GM21526 (cell line): Measurements from ENCODE around the gene HSPA12A.

Experiments
- ATAC-seq: cut with Tn5 transposase; IDR thresholded peaks from one replicate; pipeline ENCODE4 v1.9.1; 2021; ENCODE audit warnings: moderate library complexity; ENCODE audit not compliant: unreplicated experiment, low FRiP score

HSPA12A gene

DNA sequence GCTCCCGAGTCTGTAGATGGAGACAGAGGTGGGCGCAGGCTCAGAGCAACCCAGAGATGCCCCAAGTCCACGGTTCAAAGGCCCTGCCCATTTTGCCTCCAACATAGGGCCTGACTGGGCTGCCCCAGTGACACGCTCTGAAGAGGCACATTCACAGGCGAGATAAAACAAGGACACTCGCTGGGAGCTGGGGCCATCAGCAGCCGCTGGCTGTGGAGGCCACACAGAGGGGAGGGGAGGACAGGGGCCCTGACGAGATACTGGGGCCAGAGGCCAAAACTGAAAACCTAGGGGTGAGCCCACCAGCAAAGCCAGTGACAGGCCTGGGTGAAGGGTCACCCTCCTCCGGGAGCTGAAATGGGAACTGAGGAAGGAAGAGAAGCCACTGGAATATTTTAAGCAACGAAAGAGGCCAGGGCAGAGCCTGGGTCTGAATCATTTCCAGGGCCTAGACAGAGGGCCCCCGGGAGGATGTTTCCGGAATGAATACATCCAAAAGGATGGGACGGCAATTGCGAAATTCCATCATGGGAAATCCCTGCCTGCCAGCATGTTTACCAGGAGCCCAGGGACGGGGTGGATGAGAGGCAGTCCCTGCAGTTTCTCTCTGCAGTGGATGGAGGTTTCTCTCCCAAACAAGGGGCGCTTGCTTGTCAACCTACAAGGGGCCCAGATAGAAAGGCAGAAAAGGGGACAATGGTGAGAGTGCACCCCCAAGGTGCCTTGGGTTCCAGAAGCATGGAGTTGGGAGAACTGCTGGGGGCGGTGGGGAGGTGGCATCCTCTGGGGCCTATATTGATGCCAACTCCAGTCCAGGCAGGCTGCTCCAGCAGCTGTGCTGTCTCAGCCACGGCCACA lies 29.0 kb upstream of the HSPA12A start:
- ATAC-seq = no peak

DNA sequence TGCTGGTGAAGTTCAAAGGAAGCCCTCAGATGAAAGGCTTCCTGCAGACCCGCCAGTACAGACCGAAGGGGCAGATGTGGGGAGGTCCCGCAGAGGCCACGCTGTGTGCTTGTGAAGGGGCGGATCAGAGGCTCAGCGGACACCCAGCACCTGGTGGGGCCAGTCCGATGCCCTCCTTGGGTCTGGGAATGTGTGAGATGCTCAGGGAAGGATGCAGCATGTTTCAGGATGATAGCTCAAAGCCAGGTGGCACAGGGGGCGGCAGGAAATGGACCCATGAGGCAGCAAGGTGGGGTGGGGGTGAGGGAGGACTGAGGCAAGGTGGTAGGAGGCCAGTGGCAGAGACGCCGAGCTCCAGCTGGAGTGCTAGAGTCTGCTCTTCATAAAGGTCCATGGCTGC lies 27.9 kb upstream of the HSPA12A start:
- no peak for ATAC-seq

DNA sequence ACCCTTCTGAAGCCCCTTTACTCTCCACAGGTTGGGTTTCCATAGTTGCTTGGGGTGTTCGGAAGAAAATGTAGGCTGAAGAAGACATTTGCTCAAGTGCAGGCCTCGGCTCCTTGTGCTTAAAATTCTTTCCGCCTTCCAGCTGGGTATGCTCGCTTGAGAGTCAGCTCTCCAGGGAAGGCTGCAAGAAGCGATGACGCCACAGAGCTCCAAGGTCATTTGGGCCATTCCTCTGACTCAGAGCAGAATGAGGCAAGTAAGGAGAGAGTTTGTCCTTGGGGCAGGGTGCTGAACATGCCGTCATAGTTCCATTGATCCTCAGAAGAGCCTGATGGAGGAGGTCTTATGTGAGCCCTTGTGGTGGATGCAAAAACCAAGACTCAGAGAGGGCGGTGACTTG lies 27.4 kb upstream of the HSPA12A start:
- no peak for ATAC-seq

DNA sequence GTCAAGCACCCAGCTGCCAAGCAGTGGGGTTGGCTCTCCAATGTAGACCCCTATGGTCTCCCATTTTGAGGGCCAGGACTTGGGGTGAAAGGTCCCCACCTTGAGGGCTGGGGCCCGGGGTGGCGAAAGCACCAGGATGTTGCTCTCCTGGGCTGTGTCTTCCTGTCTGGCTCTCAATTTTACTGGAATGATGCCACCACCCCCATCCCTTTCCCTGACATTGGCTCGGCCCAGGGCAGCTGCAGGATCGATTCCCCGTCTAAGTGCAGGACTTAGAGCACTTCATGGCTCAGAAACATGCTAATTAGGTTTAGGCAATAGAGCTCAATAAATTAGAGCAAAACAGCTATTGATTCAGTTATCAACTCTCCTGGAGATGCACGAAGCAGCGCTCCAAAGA lies 27.0 kb upstream of the HSPA12A start:
- no peak for ATAC-seq

DNA sequence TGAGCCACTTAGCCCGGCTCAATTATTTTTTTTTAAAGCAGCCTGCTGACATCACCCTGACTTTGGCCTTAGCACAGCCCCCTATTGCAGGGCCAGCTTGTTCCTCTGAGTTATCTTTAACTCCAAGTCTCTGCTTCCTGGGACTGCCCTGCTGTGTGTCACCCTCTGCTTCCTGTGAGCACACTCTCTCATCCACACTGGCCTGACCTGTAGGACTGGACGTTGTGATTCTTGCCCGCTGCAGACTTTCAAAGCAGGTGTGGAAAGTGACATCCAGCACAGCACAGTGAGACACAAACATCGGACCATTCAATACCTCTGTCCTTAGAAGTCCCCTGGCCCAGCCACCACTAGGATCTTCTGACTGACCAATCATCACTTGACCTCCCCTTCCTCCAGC lies 26.4 kb upstream of the HSPA12A start:
- no peak for ATAC-seq

DNA sequence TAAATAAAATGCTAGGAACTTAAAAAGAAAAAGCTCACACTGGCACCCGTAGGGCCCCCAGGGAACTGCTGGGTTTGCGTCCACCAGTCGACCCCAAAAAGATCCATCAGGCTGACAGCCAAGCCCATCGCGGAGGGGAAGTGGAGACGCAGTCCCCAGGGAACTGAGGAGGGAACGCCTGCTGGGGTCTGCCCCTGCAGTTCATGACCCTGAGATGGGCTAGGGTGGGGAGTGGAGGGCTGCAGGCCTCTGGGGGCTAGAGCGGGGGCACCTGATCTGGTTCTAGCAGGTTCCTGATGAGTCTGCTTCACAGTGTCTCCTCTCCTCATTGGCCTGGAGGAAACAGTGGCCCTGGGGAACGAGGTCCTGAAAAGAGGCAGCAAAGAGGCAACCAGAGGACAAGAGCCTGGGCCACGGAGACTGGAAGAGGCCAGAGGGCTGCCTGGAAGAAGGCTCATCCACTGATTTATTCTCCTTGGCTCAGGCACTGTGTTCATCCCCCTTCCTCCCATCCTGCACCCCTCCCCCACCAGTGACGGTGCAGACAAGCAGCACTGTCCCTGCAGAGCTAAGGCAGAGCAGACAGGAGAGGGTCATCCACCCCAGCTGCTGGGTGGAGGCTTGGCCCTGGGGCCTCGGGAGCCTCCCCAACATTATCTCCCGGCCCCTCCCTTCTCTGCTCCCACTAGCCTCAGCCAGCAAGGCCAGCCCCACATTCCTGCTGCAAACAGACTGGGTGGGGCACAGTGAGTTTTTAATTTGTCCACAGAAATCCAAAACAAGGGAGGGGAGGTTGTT lies 24.7 kb upstream of the HSPA12A start:
- no peak for ATAC-seq

DNA sequence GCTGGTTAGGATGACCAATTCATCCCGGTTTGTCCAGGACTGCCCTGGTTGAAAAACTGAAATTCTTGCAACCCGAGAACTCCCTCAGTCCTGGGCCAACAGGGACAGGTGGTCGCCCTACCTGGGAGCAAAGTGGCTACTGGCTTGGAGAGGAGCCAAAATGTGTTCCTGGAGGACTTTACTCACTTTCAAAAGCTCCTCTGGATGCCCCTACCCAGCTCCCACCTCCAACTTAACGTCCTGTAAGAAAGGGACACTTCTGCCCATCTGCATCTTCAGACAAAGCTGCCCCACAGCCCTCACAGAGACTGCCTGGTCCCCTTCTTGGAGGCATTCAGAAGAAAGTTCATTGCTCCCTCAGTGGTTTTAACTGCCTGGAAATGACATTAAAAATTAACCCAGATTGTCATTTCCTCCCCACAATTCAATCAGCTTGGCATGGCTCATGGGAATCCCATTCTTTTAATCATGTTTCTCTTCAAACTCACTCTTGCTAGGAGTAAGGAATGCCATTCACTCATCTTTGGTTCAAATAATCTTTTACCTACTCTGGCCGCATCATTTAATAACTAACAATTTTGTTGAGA lies 24.0 kb upstream of the HSPA12A start:
- no peak for ATAC-seq

DNA sequence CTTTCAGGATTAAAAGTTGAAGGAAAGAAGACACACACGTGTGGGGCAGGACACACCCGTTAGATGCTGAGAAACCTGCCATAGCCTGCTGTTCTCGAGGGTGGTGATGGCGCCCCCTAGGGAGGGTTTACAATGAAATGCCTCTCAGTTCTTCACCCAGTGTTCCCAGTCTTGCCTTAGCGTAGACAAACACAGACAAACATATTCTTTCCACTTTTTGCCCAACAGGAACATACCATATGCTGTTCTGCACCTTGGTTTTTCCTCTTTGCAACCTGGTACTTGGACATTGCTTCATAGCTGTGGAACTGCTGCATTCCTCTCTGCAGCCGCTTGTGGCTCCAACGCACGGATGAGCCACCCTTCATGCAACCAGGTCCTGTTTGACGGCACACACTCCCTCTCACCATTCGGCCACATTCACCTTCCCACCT lies 23.3 kb upstream of the HSPA12A start:
- no peak for ATAC-seq

DNA sequence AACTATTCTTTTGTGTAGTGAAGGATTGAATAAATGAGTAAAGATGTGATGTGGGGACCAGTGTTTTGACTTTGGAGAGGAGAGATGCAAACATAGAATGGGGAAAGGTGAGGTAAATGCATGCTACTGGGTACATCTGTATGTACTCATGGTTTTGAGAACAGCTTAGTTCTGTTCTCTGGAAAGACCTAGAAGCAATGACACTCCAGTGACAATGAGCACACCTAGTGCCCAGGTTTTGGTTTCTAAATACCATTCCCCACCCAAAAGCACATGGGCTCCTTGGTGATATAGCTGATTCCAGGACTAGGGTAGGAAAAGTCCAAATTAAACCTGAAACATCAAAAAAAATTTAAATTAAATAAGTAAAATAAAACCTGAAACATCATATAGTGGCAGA lies 22.6 kb upstream of the HSPA12A start:
- no peak for ATAC-seq

DNA sequence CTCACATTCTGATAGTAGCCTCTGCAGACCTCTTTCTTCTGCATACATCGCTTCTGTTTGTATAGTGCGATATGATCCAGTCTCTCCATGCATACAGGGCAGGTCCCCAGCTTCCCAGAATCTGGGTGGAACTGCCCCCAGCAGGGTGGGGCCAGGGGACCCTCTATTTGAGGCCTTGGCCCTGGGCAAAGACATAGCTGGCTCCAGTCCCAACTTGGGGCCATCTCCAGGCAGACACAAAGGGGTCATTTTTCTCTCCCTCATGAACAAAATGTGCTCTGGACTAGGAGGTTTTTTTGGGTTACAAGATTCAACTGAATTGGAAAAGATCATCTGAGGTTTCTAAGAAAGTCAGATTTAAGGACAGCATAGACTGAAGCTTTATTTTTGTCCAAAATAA lies 21.1 kb upstream of the HSPA12A start:
- ATAC-seq = no peak

DNA sequence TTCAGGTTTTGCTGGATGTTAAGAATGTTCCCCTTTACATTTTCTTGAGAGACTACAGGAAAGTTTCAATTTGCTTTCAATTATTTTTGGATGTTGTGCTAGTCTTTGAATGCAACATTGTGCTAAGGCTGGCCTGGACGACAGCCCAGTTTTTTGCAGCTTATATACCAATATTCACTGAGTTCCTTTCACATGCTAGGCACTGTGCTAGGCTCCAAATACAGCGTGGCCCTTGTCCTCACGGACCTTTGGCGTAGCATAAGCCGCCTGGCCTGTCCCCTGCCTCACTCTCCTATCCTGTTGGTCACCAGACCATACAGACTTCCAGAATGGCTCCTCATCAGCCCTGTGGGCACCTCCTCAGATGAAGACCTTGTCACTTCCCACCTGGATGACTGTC lies 19.5 kb upstream of the HSPA12A start:
- ATAC-seq = no peak

DNA sequence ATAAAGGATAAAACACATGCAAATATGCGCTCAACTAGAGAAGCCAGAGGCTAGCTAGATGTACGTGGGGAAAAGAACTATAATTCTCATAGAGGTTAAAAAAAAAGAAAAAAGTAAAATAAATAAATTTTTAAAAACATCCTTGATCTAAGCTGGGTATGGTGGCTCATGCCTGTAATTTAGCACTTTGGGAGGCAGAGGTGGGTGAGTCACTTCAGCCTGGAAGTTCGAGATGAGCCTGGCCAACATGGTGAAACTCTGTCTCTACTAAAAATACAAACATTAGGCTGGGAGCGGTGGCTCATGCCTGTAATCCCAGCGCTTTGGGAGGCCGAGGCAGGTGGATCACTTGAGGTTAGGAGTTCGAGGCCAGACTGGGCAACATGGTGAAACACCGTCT lies 18.6 kb upstream of the HSPA12A start:
- ATAC-seq = no peak

DNA sequence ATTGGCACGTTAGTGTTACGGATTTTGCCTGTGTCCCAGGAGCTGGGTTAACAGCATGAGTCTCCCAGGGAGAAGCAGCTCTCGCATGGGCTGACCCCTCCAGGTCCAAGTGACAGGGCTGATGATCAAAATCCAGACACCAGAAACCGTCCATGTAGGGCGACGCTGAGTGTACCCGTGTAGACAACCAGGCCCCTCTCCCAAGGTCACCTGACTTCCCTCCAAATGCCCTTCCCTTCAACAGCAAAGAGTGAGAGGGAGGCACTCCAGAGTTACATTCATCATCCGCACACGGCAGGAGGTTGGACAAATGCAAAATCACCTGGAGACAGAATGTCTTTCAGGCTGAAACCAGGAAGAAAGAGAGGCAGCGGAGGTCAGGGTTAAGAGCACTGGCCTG lies 14.9 kb upstream of the HSPA12A start:
- no peak for ATAC-seq

DNA sequence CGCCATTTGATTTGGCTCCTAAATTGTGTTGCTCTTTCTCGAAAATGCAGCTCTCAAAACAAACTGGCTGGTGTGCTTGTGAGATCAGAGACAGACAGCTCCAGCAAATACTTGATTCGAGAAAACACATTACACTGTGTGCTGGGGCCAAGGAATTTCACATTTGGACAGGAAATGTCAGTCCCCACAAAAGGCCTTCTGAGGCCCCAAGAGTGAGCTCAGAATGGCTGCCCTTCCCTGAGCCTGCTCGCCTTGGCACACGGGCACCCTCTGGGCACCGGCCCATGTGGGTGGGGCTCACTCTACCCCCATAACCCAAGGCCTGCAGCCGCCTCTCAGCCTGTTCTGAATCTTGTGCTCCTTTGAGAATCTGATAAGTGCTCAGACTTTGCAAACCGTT lies 13.9 kb upstream of the HSPA12A start:
- no peak for ATAC-seq

DNA sequence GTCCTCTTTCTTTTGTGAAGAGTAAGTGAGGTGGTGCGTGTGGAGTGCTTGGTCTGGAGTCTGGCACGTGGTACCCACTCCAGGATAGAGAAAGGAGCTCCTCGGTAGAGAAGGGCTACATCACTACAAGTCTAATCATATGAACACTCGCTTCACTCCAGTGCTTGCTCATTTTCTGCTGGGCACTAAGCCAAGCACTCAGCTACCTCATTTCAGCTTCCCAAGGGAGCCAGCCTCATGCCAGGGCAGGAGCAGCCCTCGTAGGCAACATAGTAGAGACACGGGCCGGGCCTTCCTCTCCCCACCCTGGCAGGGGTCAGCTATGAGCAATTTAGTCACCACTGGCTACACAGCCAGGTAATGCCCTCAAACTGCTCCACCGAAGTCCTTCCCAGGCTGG lies 11.4 kb upstream of the HSPA12A start:
- ATAC-seq = no peak

DNA sequence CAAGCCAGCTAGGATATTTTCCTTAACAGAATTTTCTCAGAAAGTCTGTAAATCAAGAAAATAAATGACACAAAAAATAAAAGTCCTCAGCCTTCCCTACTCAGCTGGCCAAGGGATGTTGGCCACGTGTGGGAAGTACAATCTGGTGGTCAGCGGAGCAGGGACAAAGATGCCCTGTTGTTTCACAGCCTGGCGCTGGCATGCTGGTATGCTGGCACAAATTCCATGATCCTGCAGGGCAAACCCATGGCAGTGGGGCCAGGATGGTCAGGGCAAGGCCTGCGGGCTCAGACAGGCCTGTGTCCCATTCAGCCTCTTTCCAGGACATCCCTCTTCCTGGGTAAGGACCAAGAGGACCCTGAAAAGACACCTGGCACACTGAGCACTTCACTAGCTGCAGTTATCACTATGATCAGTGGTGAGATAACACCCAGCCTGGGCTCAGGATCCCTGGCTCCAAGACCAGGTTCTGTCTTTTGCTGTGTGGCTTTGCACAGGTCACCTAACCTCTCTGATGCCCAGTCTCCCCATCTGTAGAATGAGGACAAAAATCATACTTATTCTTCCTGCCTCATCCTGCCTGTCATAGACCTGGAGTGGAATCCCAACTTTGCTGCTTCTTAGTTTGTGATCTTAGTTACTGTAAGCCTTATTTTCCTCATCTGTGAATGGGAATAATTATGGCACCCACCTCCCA lies 10.8 kb upstream of the HSPA12A start:
- no peak for ATAC-seq

DNA sequence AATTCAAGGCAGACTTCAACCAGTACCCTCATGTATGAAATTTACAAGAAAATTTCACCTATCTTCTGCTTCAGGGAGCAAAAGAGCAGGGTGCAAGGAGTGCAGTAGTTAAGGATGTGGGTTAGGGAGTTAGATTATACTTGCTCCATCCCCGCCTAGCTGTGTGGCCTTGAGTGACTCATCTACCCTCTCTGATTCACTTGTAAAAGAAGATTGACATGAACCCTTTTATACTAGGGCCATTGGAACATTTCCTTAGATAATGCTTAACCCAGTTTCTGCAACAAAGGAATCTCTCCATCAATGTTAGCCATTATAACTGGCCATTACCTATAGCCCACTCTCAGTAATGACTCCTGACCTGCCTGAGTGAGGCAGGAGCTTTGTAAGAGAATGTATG lies 10.2 kb upstream of the HSPA12A start:
- ATAC-seq = no peak

DNA sequence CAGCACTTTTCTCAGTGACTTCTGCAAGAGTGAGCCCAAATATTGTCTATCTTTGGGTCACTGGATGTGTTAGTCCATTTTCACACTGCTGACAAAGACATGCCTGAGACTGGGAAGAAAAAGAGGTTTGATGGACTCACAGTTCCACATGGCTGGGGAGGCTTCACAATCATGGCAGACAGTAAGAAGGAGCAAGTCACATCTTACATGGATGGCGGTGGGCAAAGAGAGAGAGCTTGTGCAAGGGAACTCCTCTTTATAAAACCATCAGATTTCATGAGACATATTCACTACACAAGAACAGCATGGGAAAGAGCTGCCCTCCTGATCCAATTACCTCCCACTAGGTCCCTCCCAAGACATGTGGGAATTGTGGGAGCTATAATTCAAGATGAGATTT lies 6.1 kb upstream of the HSPA12A start:
- no peak for ATAC-seq

DNA sequence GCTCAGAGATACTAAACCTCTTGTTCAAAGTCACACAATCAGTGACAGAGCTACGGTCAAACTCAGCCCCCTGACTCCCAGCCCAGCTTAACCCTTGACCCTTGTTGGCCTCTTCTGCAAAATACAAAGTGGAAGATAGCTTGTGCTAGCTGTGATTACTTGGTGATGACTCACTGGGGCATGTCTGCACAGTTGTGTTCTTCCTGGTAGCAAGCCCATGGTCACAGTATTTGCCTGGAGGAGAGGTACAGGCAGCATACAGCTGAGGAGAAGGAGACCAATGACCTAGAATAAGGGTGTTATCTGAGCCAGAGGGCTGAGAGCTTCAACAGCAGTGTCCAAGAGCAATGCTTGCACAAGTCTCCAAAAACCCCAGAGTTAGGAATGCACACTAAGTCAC lies 5.7 kb upstream of the HSPA12A start:
- ATAC-seq = no peak

DNA sequence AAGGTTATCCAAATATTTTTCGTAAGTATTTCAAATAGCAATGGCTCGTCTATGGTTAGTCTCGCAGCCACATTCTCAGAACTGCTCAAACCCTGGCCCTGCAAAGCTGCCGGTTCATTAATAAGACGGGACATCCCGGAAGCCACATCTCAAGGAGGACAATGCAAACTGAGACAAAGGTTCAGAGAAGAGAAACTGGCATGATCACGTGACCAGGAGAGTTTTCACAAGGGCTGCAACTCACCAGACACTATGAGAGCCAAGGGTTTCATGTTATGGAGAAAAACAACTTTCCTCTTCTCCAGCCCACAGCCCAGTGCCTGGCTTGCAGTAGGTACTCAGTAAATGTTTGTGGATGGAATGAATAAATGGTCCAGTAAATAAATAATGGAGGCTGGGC lies 5.0 kb upstream of the HSPA12A start:
- ATAC-seq = no peak

DNA sequence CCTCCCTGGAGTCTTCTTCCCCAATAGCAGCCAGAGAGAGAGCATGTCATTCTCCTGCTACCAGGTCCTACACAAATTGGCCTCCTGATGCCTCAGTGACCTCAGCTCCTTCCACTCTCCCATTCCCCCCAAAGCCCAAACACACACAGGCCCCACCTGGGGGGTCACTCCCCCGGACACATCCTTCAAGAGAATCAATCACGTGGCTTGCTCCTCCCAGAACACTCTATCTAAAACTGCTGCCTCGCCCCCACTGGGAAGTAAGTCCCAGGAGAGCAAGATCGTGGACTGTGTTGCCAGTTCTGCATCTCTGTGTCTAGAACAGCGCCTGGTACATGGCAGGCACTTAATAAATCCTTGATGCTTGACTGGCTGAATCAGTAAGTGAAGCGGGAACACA lies 2.5 kb upstream of the HSPA12A start:
- no peak for ATAC-seq
